Activated B cell treated with CpG ODN at 0.5 μM for 24 hours (primary cell): ENCODE measurements around the gene EXOSC7. TPM values are rescaled to one million over a fixed set of nuclear protein-coding genes. Genes with fewer than 3 reads are reported as not detected.

ENCODE experiments used
- ATAC-seq: fragments of 200-7000 bp; cut with Tn5 transposase; one replicate; pipeline ENCODE4 v1.10.0; 2021; ENCODE audit warnings: low read depth, mild to moderate bottlenecking, moderate library complexity
- CTCF ChIA-PET: fragments of 350-600 bp; sonication (Branson Sonifier 250); formaldehyde crosslinking; loops from one replicate; lab custom pipeline; 2021; ENCODE audit warnings: antibody characterized with exemption; lab: Charles Lee
- POLR2A ChIA-PET: fragments of 350-600 bp; sonication (Branson Sonifier 250); formaldehyde crosslinking; loops from one replicate; lab custom pipeline; 2021; ENCODE audit warnings: antibody characterized with exemption; lab: Charles Lee
- DNase-seq: peaks from one replicate; pipeline ENCODE4 v3.0.0; 2022
- H3K27ac Mint-ChIP-seq: one replicate; pipeline ENCODE4 v1.8.0; 2020; ENCODE audit warnings: mixed read lengths
- H3K27me3 Mint-ChIP-seq: one replicate; pipeline ENCODE4 v1.8.0; 2021; ENCODE audit warnings: mixed read lengths
- H3K36me3 Mint-ChIP-seq: one replicate; pipeline ENCODE4 v1.8.0; 2021; ENCODE audit warnings: low read depth, mixed read lengths
- H3K4me1 Mint-ChIP-seq: one replicate; pipeline ENCODE4 v1.8.0; 2021; ENCODE audit warnings: mixed read lengths
- H3K4me3 Mint-ChIP-seq: one replicate; pipeline ENCODE4 v1.8.0; 2020; ENCODE audit warnings: mild to moderate bottlenecking, mixed read lengths
- H3K9me3 Mint-ChIP-seq: one replicate; pipeline ENCODE4 v1.8.0; 2020; ENCODE audit warnings: mixed read lengths
- intact Hi-C: fragments of 100-400 bp; cut with micrococcal nuclease; formaldehyde crosslinking; loops from one replicate; pipeline ENCODE4 v1.15.1; 2024
- total RNA-seq: library from RNA; stranded (reverse); gene quantifications from 2 replicates; pipeline ENCODE4 v1.2.3, GENCODE V29; 2022
- TF ChIP-seq, protein P1 (sequence below): fragments of 200-600 bp; IDR thresholded peaks from one replicate; pipeline ENCODE4 v1.8.0; 2022; ENCODE audit warnings: antibody characterized with exemption, mild to moderate bottlenecking

EXOSC7 gene
- total RNA-seq, 1 donor from 2014 or later: 44.0 TPM

- intact Hi-C loops: loop anchor here (1.0 kb wide), 1 partner anchor 461 kb away; no protein-coding TSS in a partner anchor
- ChIA-PET POLR2A (no interaction called here), CTCF (interaction anchor here (0.7 to 2.4 kb wide), 2 partner anchors 10 to 19 kb away, joined by 5 to 6 read pairs; no protein-coding TSS in a partner anchor)
- H3K27me3 Mint-ChIP-seq: no peaks in the 10 kb centered on the region
- no peak overlapping the region for H3K27ac Mint-ChIP-seq
- H3K36me3 Mint-ChIP-seq: peaks cover 81% of the 10 kb centered on the region
- TF ChIP-seq, protein P1, sequence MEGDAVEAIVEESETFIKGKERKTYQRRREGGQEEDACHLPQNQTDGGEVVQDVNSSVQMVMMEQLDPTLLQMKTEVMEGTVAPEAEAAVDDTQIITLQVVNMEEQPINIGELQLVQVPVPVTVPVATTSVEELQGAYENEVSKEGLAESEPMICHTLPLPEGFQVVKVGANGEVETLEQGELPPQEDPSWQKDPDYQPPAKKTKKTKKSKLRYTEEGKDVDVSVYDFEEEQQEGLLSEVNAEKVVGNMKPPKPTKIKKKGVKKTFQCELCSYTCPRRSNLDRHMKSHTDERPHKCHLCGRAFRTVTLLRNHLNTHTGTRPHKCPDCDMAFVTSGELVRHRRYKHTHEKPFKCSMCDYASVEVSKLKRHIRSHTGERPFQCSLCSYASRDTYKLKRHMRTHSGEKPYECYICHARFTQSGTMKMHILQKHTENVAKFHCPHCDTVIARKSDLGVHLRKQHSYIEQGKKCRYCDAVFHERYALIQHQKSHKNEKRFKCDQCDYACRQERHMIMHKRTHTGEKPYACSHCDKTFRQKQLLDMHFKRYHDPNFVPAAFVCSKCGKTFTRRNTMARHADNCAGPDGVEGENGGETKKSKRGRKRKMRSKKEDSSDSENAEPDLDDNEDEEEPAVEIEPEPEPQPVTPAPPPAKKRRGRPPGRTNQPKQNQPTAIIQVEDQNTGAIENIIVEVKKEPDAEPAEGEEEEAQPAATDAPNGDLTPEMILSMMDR: no peak
- no peak overlapping the region for H3K4me3 Mint-ChIP-seq
- ATAC-seq (no peak), DNase-seq (no peak)
- no peaks in the 10 kb centered on the region for H3K9me3 Mint-ChIP-seq
- H3K4me1 Mint-ChIP-seq: peaks cover 6% of the 10 kb centered on the region
Measured at GRCh38 chr3:44992555-44993470, 16.8 kb downstream of the EXOSC7 start.

DNA sequence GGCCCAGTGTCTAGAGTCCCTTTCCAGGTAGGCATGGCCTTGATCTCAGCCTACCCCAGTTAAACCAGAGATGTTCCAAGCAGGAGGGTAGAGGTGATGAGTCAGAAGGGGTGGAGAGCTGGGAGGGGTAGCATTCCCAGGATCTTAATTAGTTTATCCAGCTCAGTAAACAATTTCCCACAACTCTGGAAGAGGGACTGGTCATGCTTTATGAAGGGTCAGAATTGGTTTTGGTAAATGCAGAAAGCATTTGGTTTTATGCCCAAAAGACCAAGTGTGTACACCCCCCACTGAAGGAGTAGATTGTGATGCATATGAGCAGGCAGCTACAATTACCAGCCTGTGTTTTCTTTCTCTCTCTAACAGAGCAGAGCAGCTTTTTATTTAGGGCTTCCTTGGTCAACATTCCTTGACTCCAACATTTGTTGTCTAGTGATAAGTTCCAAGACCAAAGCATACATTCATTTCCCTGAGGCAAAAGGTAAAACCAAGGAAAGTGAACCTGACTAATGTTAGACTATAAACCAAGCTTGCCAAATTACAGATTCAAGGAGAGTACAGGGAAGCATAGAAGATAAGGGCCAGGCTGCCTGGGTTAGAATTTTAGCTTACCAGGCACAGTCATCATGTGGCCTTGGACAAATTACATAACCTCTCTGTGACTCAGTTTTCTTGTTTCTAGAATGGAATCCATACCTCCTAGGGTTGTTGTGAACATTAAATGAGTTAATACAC, 17.6 kb downstream of the EXOSC7 start:
- Mint-ChIP-seq H3K4me3 (no peak overlapping the region), H3K27me3 (no peaks in the 10 kb centered on the region), H3K9me3 (no peaks in the 10 kb centered on the region), H3K27ac (no peak overlapping the region), H3K4me1 (peaks cover 5% of the 10 kb centered on the region), H3K36me3 (peaks cover 90% of the 10 kb centered on the region)
- ATAC-seq: no peak
- ChIA-PET CTCF (interaction anchor here (2.4 kb wide), 1 partner anchor 9 kb away, joined by 6 read pairs; no protein-coding TSS in a partner anchor), POLR2A (interaction anchor here (0.6 to 0.7 kb wide), 2 partner anchors 18 to 342 kb away, joined by 3 to 5 read pairs; no protein-coding TSS in a partner anchor)
- intact Hi-C loops: no loop called here
- DNase-seq: no peak
- TF ChIP-seq, protein P1: no peak

DNA sequence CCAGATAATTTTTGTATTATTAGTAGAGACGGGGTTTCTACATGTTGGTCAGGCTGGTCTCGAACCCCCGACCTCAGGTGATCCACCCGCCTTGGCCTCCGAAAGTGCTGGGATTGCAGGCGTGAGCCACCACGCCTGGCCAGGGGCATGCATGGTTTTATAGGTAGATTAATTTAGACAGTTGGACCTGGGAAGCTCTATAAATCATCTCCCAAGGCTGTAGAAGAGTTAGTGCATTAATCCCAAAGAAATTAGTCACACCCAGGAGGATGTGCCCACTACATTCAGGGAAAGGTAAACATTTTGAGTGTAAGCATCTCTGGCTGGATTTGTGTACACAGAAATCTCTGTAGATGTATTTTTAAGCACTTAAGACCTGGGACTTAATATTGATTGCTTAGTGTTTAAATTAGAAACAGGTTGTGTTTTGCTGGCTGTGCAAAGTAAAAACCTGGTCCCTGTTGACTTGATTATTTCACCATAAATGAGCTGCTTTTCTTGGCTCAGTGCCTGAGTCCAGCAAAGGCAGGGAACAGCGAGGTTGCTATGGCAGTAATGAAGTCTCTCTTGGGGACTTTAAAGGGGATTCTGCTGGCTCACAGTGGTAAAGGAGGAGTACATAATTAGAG, 19.2 kb downstream of the EXOSC7 start:
- Mint-ChIP-seq H3K27ac (no peak overlapping the region), H3K27me3 (no peaks in the 10 kb centered on the region), H3K4me1 (peaks cover 4% of the 10 kb centered on the region), H3K4me3 (no peak overlapping the region), H3K9me3 (no peaks in the 10 kb centered on the region), H3K36me3 (peaks cover 94% of the 10 kb centered on the region)
- ChIA-PET POLR2A (no interaction called here), CTCF (no interaction called here)
- DNase-seq (no peak), ATAC-seq (no peak)
- TF ChIP-seq, protein P1: no peak
- intact Hi-C loops: no loop called here

- DNase-seq: no peak
- Mint-ChIP-seq H3K9me3 (no peaks in the 10 kb centered on the region), H3K4me3 (no peak overlapping the region), H3K27me3 (no peaks in the 10 kb centered on the region), H3K27ac (peak overlapping the region; percentile 8), H3K36me3 (peaks cover 94% of the 10 kb centered on the region), H3K4me1 (peaks cover 4% of the 10 kb centered on the region)
- TF ChIP-seq, protein P1: no peak
- no peak for ATAC-seq
- intact Hi-C loops: no loop called here
- CTCF ChIA-PET: no interaction called here
- POLR2A ChIA-PET: no interaction called here
Measured at GRCh38 chr3:44996556-44996969, 20.5 kb downstream of the EXOSC7 start.
